ENCODE measurements around the gene ZNF285.
"Not testable (repeated sequence)": the region's sequence is repeated elsewhere in the genome, so short reads cannot be mapped to it uniquely, and the experiment has no call there.

Gene ZNF285

GRCh38 chr19:44401139-44402115 is at the start of gene ZNF285:
Gene ZNF285 (minus strand): TSS chr19:44401608. CDS start chr19:44397213, 4,395 bp downstream.
- peak within 1 kb of the TSS; percentile 64 for H3K4me3 ChIP-seq (ENCODE audit: control insufficient read depth, low read depth, low read length)
- TF ChIP-seq CTCF (conservative IDR thresholded peaks at IDR 0.05; ENCODE audit: control insufficient read depth, insufficient read depth, low read depth, low read length), result no peak
- DNase-seq (ENCODE audit: low read depth), result peak; percentile 98

- peak within 1 kb of the TSS; percentile 83 for H3K4me3 ChIP-seq (ENCODE audit: control insufficient read depth, low read depth, low read length)
- DNase-seq (ENCODE audit: low read depth), result peak; percentile 93
- TF ChIP-seq CTCF (conservative IDR thresholded peaks at IDR 0.05; ENCODE audit: control insufficient read depth, insufficient read depth, low read depth, low read length), result no peak
These were observed 46.7 kb upstream of the ZNF285 start, which contains the start of gene ZNF229 for GRCh38 chr19:44447916-44448674. Gene ZNF229 (minus strand): TSS chr19:44448472. CDS start chr19:44442847, 5,625 bp downstream.

- no peak overlapping the region for H3K4me3 ChIP-seq (ENCODE audit: control insufficient read depth, low read depth, low read length)
- no peak for TF ChIP-seq CTCF (conservative IDR thresholded peaks at IDR 0.05; ENCODE audit: control insufficient read depth, insufficient read depth, low read depth, low read length)
- DNase-seq (ENCODE audit: low read depth), result no peak
These were observed 37.0 kb upstream of the ZNF285 start for GRCh38 chr19:44438441-44438840.

GRCh38 chr19:44435441-44435840 is 34.0 kb upstream of the ZNF285 start:
- DNase-seq (ENCODE audit: low read depth), result no peak
- no peak overlapping the region for H3K4me3 ChIP-seq (ENCODE audit: control insufficient read depth, low read depth, low read length)
- TF ChIP-seq CTCF (conservative IDR thresholded peaks at IDR 0.05; ENCODE audit: control insufficient read depth, insufficient read depth, low read depth, low read length), result no peak

GRCh38 chr19:44430956-44431355 is 29.5 kb upstream of the ZNF285 start:
- H3K4me3 ChIP-seq (ENCODE audit: control insufficient read depth, low read depth, low read length), result no peak overlapping the region
- no peak for DNase-seq (ENCODE audit: low read depth)
- no peak for TF ChIP-seq CTCF (conservative IDR thresholded peaks at IDR 0.05; ENCODE audit: control insufficient read depth, insufficient read depth, low read depth, low read length)

GRCh38 chr19:44415553-44415952 is 14.1 kb upstream of the ZNF285 start:
- DNase-seq (ENCODE audit: low read depth); H3K4me3 ChIP-seq (ENCODE audit: control insufficient read depth, low read depth, low read length): not testable (repeated sequence)

GRCh38 chr19:44389268-44389667 is 12.1 kb downstream of the ZNF285 start:
- not testable (repeated sequence) for DNase-seq (ENCODE audit: low read depth); H3K4me3 ChIP-seq (ENCODE audit: control insufficient read depth, low read depth, low read length)
